Thoracic aorta endothelial cell (primary cell): ENCODE measurements around the gene SYT8. TPM values are rescaled to one million over a fixed set of nuclear protein-coding genes. Genes with fewer than 3 reads are reported as not detected.

Experiments used
- small RNA-seq: library from RNA; depleted of rRNA; stranded (forward); fragments of <200 nt; gene quantifications from one replicate; pipeline ENCODE3, GENCODE V24; 2012
- total RNA-seq: library from RNA; depleted of rRNA; stranded (reverse); fragments of >200 nt; gene quantifications from 2 replicates; pipeline ENCODE4 v1.2.3, GENCODE V29; 2012

The SYT8 gene
- not detected in 2 replicates for total RNA-seq

GRCh38 chr11:1834779-1835670 is at the start of gene SYT8:
SYT8 (plus strand) TSS chr11:1834990; CDS start chr11:1835106, 116 bp downstream.

GRCh38 chr11:1838426-1839144 is 3.8 kb downstream of the SYT8 start, which contains the start of gene TNNI2:
TNNI2 (plus strand) TSS chr11:1838981; CDS start chr11:1839697, 716 bp downstream.

GRCh38 chr11:1852877-1853276 is 18.1 kb downstream of the SYT8 start, which contains the start of gene LSP1:
LSP1 (plus strand) TSS chr11:1853084; CDS start chr11:1853145, 61 bp downstream.

Small RNA genes lying within 50 kb of the gene (small RNA-seq; reads per million reads assigned to genes)
- gene AC051649.1 (not detected), gene MIR4298 (not detected)

Other genes with a start within 250 kb of the SYT8 start
- gene KRTAP5-1, start 249.7 kb upstream of the SYT8 start, total RNA-seq: not detected in 2 replicates
- not detected in 2 replicates for gene KRTAP5-2, start 236.7 kb upstream of the SYT8 start, total RNA-seq
- gene KRTAP5-3, start 226.5 kb upstream of the SYT8 start, total RNA-seq: not detected in 2 replicates
- not detected in 2 replicates for gene KRTAP5-4, start 212.9 kb upstream of the SYT8 start, total RNA-seq
- not detected in 2 replicates for gene KRTAP5-5, start 205.2 kb upstream of the SYT8 start, total RNA-seq
- not detected in 2 replicates for gene KRTAP5-6, start 137.8 kb upstream of the SYT8 start, total RNA-seq
- gene IFITM10, start 84.4 kb upstream of the SYT8 start, total RNA-seq: 0.07 TPM in 1 of 2 replicates, not detected in the other
- 56.7 and 65.2 TPM in 2 replicates for gene CTSD, start 71.1 kb upstream of the SYT8 start, total RNA-seq
- gene TNNI2, start 4.0 kb downstream of the SYT8 start, total RNA-seq: not detected in 2 replicates
- gene LSP1, start 18.1 kb downstream of the SYT8 start, total RNA-seq: 0.27 TPM in 1 of 2 replicates, not detected in the other
- not detected in 2 replicates for gene PRR33, start 56.9 kb downstream of the SYT8 start, total RNA-seq
- not detected in 2 replicates for gene TNNT3, start 84.7 kb downstream of the SYT8 start, total RNA-seq
- gene MRPL23, start 112.3 kb downstream of the SYT8 start, total RNA-seq: 51.5 and 60.5 TPM in 2 replicates
- gene H19, start 162.9 kb downstream of the SYT8 start, total RNA-seq: 0.13 TPM in 1 of 2 replicates, not detected in the other